IMR-90 (cell line): ENCODE data around the gene CCDC88C.

Source experiments
- CTCF ChIP-seq: conservative IDR thresholded peaks from 2 replicates; pipeline ENCODE4 v1.5.1; 2012; ENCODE audit warnings: mild to moderate bottlenecking, low read depth, low read length, improper control_type of control experiment
- POLR2A ChIP-seq: IDR thresholded peaks from 2 replicates; pipeline ENCODE4 v1.6.1; 2012; ENCODE audit warnings: mild to moderate bottlenecking, low read depth, low read length
- RAD21 ChIP-seq: IDR thresholded peaks from 2 replicates; pipeline ENCODE4 v1.6.1; 2012; ENCODE audit warnings: low read length, improper control_type of control experiment
- RCOR1 ChIP-seq: IDR thresholded peaks from 2 replicates; pipeline ENCODE4 v1.6.1; 2012; ENCODE audit warnings: mild to moderate bottlenecking, low read length, improper control_type of control experiment; ENCODE audit not compliant: insufficient replicate concordance
- RFX5 ChIP-seq: IDR thresholded peaks from 2 replicates; pipeline ENCODE4 v1.8.0; 2012; ENCODE audit warnings: low read depth, mild to moderate bottlenecking, low read length, moderate library complexity
- SMC3 ChIP-seq: fragments of 150-350 bp; IDR thresholded peaks from 2 replicates; pipeline ENCODE4 v1.6.1; 2016; ENCODE audit warnings: low read depth, mild to moderate bottlenecking, antibody characterized with exemption, low read length, moderate library complexity
- USF2 ChIP-seq: fragments of 150-350 bp; IDR thresholded peaks from 2 replicates; pipeline ENCODE4 v1.6.1; 2017; ENCODE audit warnings: mild to moderate bottlenecking, antibody characterized with exemption, low read length, low read depth

GRCh38 chr14:91307652-91308051, 110.0 kb downstream of the CCDC88C start:
- TF ChIP-seq SMC3: no peak
- no peak for TF ChIP-seq CTCF
- no peak for TF ChIP-seq USF2
- TF ChIP-seq POLR2A: no peak
- no peak for TF ChIP-seq RAD21
- no peak for TF ChIP-seq RFX5
- TF ChIP-seq RCOR1: no peak
